Stimulated activated CD4-positive, alpha-beta T cell treated with anti-CD3 and anti-CD28 coated beads, Interleukin-1b, Interleukin-23, amount 100 ng/mL, for 24 hours (primary cell): Measurements from ENCODE around the gene DCAF4.

Experiments
- DNase-seq, 4 experiments: peaks; one replicate each; pipeline ENCODE4 v3.0.0-alpha.2; 2020; ENCODE audit warnings: low read depth in 4 of 4, low spot score in 1 of 4

Gene DCAF4

GRCh38 chr14:72894323-72894622 lies 32.0 kb upstream of the DCAF4 start:
- DNase-seq: no peak

- DNase-seq: no peak
These were observed 31.5 kb upstream of the DCAF4 start for GRCh38 chr14:72894623-72895378.

GRCh38 chr14:72898448-72898847 lies 27.8 kb upstream of the DCAF4 start:
- DNase-seq: no peak

GRCh38 chr14:72901361-72901760 lies 24.9 kb upstream of the DCAF4 start:
- DNase-seq: no peak

- no peak for DNase-seq
These were observed 23.3 kb upstream of the DCAF4 start for GRCh38 chr14:72902801-72903530.

GRCh38 chr14:72903716-72904115 lies 22.5 kb upstream of the DCAF4 start:
- no peak for DNase-seq

- DNase-seq: no peak
These were observed 22.0 kb upstream of the DCAF4 start for GRCh38 chr14:72904218-72904617.

- peak in 2 of 4 experiments; percentile 25 to 40 for DNase-seq
These were observed 21.3 kb upstream of the DCAF4 start for GRCh38 chr14:72904840-72905561.

- DNase-seq: no peak
These were observed 19.9 kb upstream of the DCAF4 start for GRCh38 chr14:72906316-72906715.

GRCh38 chr14:72906879-72907278 lies 19.4 kb upstream of the DCAF4 start:
- DNase-seq: no peak

GRCh38 chr14:72907886-72908285 lies 18.4 kb upstream of the DCAF4 start:
- DNase-seq: no peak

GRCh38 chr14:72909163-72909562 lies 17.1 kb upstream of the DCAF4 start:
- no peak for DNase-seq

- no peak for DNase-seq
These were observed 12.5 kb upstream of the DCAF4 start for GRCh38 chr14:72913809-72914208.

GRCh38 chr14:72916174-72916573 lies 10.1 kb upstream of the DCAF4 start:
- DNase-seq: no peak

- DNase-seq: no peak
These were observed 9.0 kb upstream of the DCAF4 start for GRCh38 chr14:72917094-72917802.

- no peak for DNase-seq
These were observed 6.3 kb upstream of the DCAF4 start for GRCh38 chr14:72920008-72920407.

- DNase-seq: no peak
These were observed 4.9 kb upstream of the DCAF4 start for GRCh38 chr14:72921396-72921795.

GRCh38 chr14:72924337-72924736 lies 1.9 kb upstream of the DCAF4 start:
- no peak for DNase-seq

GRCh38 chr14:72925171-72925759 lies 999 bp upstream of the DCAF4 start:
- no peak for DNase-seq

- no peak for DNase-seq
These were observed 411 bp upstream of the DCAF4 start for GRCh38 chr14:72925815-72926291.

- DNase-seq: no peak
These were observed 2.6 kb downstream of the DCAF4 start for GRCh38 chr14:72928872-72929271.
